ENCODE measurements around the gene GHITM.

- TF ChIP-seq, protein P1, sequence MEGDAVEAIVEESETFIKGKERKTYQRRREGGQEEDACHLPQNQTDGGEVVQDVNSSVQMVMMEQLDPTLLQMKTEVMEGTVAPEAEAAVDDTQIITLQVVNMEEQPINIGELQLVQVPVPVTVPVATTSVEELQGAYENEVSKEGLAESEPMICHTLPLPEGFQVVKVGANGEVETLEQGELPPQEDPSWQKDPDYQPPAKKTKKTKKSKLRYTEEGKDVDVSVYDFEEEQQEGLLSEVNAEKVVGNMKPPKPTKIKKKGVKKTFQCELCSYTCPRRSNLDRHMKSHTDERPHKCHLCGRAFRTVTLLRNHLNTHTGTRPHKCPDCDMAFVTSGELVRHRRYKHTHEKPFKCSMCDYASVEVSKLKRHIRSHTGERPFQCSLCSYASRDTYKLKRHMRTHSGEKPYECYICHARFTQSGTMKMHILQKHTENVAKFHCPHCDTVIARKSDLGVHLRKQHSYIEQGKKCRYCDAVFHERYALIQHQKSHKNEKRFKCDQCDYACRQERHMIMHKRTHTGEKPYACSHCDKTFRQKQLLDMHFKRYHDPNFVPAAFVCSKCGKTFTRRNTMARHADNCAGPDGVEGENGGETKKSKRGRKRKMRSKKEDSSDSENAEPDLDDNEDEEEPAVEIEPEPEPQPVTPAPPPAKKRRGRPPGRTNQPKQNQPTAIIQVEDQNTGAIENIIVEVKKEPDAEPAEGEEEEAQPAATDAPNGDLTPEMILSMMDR (IDR thresholded peaks at IDR 0.05), result no peak
- TF ChIP-seq ZFX (IDR thresholded peaks at IDR 0.05; ENCODE audit: borderline replicate concordance), result no peak
These were observed 63.0 kb downstream of the GHITM start for GRCh38 chr10:84202349-84202748.

Measured in 22Rv1 (cell line).